Mesothelial cell of epicardium (in vitro differentiated cells): ENCODE data around the gene REPS2. TPM values are rescaled to one million over a fixed set of nuclear protein-coding genes. Genes with fewer than 3 reads are reported as not detected.

Experiments used
- DNase-seq, 2 experiments: peaks; one replicate each; pipeline ENCODE4 v3.0.0; 2021; ENCODE audit warnings: low spot score in 2 of 2; ENCODE audit not compliant: unreplicated experiment in 2 of 2
- H3K27ac Mint-ChIP-seq: 2 replicates; pipeline ENCODE4 v1.8.0; 2021; ENCODE audit warnings: mixed read lengths
- H3K27me3 Mint-ChIP-seq: 2 replicates; pipeline ENCODE4 v1.8.0; 2021; ENCODE audit warnings: low read depth, mixed read lengths
- H3K36me3 Mint-ChIP-seq: 2 replicates; pipeline ENCODE4 v1.8.0; 2021; ENCODE audit warnings: mixed read lengths
- H3K4me1 Mint-ChIP-seq: 2 replicates; pipeline ENCODE4 v1.8.0; 2021; ENCODE audit warnings: mixed read lengths
- H3K4me3 Mint-ChIP-seq: 2 replicates; pipeline ENCODE4 v1.8.0; 2021; ENCODE audit warnings: mild to moderate bottlenecking, moderate library complexity, mixed read lengths
- H3K9me3 Mint-ChIP-seq: 2 replicates; pipeline ENCODE4 v1.8.0; 2021; ENCODE audit warnings: mixed read lengths
- CTCF ChIP-seq: fragments of 200-600 bp; sonication (generic); IDR thresholded peaks from one replicate; pipeline ENCODE4 v1.5.0; 2021; ENCODE audit warnings: antibody characterized with exemption; ENCODE audit not compliant: unreplicated experiment
- total RNA-seq: library from RNA; stranded (reverse); gene quantifications from 3 replicates; pipeline ENCODE4 v1.2.1, GENCODE V29; 2021

Gene REPS2
- total RNA-seq, 1 donor from 2014 or later: 5.2 TPM

GRCh38 chrX:17167915-17168314, 221.5 kb downstream of the REPS2 start:
- Mint-ChIP-seq H3K4me3 (no peak overlapping the region), H3K4me1 (no peaks in the 10 kb centered on the region), H3K9me3 (peaks cover 27% of the 10 kb centered on the region), H3K36me3 (no peaks in the 10 kb centered on the region), H3K27me3 (peaks cover 13% of the 10 kb centered on the region), H3K27ac (no peak overlapping the region)
- no peak for DNase-seq
- no peak for TF ChIP-seq CTCF

- DNase-seq: no peak
- no peak for TF ChIP-seq CTCF
- H3K27ac Mint-ChIP-seq: no peak overlapping the region
Measured at GRCh38 chrX:17170973-17171372, 224.5 kb downstream of the REPS2 start.

GRCh38 chrX:17174671-17175070, 228.2 kb downstream of the REPS2 start:
- H3K4me3 Mint-ChIP-seq: no peak overlapping the region
- no peaks in the 10 kb centered on the region for H3K36me3 Mint-ChIP-seq
- no peak for DNase-seq
- TF ChIP-seq CTCF: no peak
- peaks cover 10% of the 10 kb centered on the region for H3K9me3 Mint-ChIP-seq
- no peaks in the 10 kb centered on the region for H3K27me3 Mint-ChIP-seq
- no peak overlapping the region for H3K27ac Mint-ChIP-seq
- H3K4me1 Mint-ChIP-seq: no peaks in the 10 kb centered on the region

More at GRCh38 chrX:17170973-17171372, 224.5 kb downstream of the REPS2 start:
- H3K4me3 Mint-ChIP-seq: no peak overlapping the region
- peaks cover 12% of the 10 kb centered on the region for H3K27me3 Mint-ChIP-seq
- no peaks in the 10 kb centered on the region for H3K36me3 Mint-ChIP-seq
- H3K4me1 Mint-ChIP-seq: no peaks in the 10 kb centered on the region
- peaks cover 13% of the 10 kb centered on the region for H3K9me3 Mint-ChIP-seq

- H3K9me3 Mint-ChIP-seq: peaks cover 4% of the 10 kb centered on the region
- no peaks in the 10 kb centered on the region for H3K27me3 Mint-ChIP-seq
- no peak for DNase-seq
- H3K27ac Mint-ChIP-seq: no peak overlapping the region
- H3K36me3 Mint-ChIP-seq: no peaks in the 10 kb centered on the region
- H3K4me1 Mint-ChIP-seq: peaks cover 8% of the 10 kb centered on the region
- H3K4me3 Mint-ChIP-seq: no peak overlapping the region
- TF ChIP-seq CTCF: no peak
Measured at GRCh38 chrX:17182317-17182716, 235.9 kb downstream of the REPS2 start.

- H3K4me3 Mint-ChIP-seq: no peak overlapping the region
- peaks cover 4% of the 10 kb centered on the region for H3K9me3 Mint-ChIP-seq
- H3K4me1 Mint-ChIP-seq: peaks cover 10% of the 10 kb centered on the region
- TF ChIP-seq CTCF: no peak
- no peaks in the 10 kb centered on the region for H3K36me3 Mint-ChIP-seq
- no peak overlapping the region for H3K27ac Mint-ChIP-seq
- no peaks in the 10 kb centered on the region for H3K27me3 Mint-ChIP-seq
- no peak for DNase-seq
Measured at GRCh38 chrX:17183566-17183965, 237.1 kb downstream of the REPS2 start.

- DNase-seq: no peak
- Mint-ChIP-seq H3K27ac (no peak overlapping the region), H3K4me1 (peaks cover 10% of the 10 kb centered on the region), H3K9me3 (peaks cover 10% of the 10 kb centered on the region), H3K4me3 (no peak overlapping the region), H3K27me3 (no peaks in the 10 kb centered on the region), H3K36me3 (no peaks in the 10 kb centered on the region)
- no peak for TF ChIP-seq CTCF
Measured at GRCh38 chrX:17185431-17185830, 239.0 kb downstream of the REPS2 start.
